NCI-H2081 treated with DMSO at 0.1 percent for 48 hours (cell line): Measurements from ENCODE around the gene KXD1.
A peak's percentile ranks its signal among the peaks of the same experiment; 100 is the strongest.
"Not testable (repeated sequence)": the region's sequence is repeated elsewhere in the genome, so short reads cannot be mapped to it uniquely, and the experiment has no call there.

Experiments
- DNase-seq: peaks from one replicate; lab custom pipeline; 2025; lab: John Stamatoyannopoulos, UW

KXD1 gene

DNA sequence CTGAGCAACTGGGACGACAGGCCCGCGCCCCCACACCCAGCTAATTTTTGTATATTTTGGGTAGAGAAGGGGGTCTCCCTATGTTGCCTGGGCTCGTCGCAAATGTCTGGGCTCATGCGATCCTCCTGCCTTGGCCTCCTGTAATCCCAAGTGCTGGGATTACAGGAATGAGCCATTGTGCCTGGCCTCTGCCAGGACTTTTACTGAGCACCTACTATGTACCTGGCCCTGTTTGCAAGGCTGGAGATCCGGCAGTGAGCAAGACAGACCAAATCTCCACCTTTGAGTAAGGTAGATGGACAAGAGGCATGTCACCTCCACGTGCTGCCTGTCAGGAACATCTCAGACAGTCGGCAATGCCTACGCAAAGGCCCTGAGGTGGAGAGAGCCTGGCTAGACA lies 21.2 kb upstream of the KXD1 start:
- DNase-seq, result no peak

DNA sequence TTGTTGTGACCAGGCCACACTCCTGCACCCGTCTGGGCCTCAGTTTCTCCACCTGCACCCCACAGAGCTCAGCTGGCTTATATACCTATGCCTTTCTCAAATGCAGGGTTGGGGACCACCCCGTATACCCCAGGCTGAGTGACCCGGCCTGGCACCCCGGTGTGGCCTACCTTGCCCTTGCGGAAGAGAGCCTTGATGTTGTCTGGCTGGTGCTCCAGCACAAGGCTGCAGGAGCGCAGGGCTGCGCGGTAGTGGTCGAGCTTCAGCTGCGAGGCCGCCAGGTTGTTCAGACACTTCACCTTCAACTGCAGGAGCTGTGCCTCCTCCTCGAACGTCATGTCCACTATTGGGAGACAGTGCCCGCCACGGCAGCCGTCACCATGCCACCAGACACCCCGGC lies 20.2 kb upstream of the KXD1 start:
- no peak for DNase-seq

DNA sequence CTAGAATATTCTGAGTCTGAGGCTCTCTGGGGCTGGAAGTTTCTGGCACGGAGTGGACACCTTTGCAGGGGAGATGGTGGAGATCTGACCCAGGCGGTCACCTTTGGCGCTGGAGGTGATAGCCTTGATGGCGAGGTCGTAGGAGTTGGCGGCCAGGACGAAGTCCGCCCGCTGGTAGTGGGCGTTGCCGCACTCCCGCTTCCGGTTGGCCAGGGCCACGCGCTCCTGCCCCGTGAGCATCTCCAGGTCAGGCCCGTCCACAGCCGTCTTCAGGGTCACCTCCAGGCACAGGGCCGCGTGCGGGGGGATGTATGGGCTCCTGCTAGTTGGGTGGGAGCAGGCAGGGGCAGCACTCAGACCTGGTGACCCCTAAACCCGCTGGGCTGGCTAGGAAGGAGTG lies 19.6 kb upstream of the KXD1 start:
- no peak for DNase-seq

DNA sequence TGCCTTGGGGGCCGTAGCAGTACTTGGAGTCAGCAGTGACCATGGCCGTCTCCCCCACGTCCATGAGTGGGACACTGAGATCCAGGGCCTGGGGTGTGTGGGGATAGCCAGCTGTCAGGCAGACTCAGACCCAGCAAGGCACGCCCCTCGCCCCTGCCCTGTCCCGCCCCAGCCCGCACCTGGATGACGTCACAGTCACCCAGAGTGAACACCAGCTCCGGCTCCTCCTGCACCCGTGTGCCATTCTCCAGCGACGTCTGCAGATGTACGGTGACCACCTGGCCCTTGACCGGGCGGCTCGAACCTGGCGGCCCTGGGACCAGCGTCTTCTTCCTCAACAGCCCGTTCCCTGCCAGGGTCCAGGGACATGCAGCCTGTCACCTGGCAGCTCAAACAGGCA lies 18.3 kb upstream of the KXD1 start:
- DNase-seq, result no peak

DNA sequence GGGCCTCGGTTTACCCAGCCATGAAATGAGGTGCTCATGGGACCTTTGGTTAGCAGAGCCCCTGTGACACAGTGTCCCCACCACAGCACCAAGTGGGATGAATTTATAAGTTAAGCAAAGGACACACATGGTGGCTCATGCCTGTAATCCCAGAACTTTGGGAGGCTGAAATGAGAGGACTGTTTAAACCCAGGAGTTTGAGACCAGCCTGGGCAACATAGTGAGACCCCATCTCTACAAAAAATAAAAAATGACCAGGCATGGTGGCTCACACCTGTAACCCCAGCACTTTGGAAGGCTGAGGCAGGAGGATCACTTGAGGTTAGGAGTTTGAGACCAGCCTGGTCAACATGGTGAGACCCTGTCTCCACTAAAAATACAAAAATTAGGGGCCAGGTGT lies 17.5 kb upstream of the KXD1 start:
- DNase-seq, result not testable (repeated sequence)

DNA sequence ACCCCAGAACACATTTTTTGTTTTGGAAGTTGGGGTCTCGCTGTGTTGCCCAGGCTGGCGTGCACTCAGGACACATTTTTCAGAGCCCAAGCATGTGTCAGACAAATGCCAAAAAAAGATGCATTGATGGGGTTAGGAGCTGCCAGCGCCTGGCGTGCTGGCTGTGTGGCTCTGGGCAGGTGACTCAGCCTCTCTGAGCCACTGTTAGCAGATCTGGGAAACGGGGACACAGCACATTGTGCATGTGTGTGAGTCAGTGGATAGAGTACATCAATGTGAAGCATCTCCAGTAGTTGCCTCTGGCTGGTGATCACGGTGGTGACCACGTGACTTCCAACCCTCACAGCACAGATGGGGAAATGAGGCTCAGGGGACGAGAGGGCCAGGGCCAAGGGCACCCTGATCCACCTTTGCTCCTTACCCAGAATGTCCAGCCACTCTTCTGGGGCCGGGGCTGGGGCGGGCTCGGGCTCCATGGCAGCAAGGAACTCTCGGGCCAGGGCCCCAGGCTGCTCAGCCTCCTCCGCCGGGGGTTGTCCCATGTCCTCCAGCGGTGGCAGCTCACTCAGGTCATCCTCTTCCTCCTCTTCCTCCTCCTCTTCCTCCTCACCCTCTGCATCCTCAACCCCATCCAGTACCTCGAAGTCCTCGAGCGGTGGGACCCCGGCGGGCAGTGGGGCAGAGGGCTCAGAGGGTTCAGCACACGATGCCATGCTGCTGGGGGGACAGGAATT lies 16.2 kb upstream of the KXD1 start:
- DNase-seq, result no peak

DNA sequence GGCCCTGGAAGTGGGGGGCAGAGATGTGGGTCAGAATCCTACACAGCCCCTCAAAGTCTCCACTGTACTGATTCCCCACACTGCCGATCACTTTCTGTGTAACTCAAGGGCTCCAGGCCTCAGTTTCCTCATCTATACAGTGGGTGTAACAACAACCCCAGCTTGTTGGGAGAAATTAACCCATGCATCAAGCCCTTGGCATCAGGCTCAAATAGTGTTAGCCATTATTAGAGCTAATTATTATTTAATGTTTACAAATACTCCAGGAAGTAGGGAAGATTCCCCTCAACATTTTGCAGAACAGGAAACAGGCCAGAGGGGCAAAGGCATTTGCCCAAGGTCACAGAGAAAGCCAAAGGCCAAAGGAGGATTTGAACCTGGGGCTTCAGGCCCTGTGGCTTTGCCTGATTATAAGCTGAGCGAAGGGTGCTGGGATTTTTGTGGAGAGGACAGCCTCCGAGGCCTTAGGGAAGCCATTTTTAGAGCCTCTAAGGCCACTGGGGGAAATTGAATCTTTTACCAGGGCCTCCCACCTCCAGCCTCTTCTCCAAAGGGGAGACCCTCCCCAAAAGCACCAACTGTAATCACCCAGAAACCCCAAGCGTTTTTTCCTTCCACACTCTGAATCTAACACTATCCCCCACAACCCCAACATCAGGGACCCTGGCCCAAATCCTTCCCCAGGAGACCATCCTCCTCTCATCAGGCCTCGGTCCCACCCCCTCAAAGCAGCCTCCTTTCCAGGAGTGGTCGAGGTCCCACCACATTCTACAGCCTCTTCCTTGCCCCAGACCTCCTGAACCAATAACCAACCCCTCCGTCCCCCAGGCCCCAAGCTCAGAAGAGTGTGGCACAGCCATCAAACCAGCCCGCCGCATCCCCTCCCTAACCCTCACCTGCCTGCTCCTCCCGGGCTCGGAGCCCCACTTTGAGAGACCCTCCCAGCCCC lies 15.4 kb upstream of the KXD1 start:
- DNase-seq, result no peak

DNA sequence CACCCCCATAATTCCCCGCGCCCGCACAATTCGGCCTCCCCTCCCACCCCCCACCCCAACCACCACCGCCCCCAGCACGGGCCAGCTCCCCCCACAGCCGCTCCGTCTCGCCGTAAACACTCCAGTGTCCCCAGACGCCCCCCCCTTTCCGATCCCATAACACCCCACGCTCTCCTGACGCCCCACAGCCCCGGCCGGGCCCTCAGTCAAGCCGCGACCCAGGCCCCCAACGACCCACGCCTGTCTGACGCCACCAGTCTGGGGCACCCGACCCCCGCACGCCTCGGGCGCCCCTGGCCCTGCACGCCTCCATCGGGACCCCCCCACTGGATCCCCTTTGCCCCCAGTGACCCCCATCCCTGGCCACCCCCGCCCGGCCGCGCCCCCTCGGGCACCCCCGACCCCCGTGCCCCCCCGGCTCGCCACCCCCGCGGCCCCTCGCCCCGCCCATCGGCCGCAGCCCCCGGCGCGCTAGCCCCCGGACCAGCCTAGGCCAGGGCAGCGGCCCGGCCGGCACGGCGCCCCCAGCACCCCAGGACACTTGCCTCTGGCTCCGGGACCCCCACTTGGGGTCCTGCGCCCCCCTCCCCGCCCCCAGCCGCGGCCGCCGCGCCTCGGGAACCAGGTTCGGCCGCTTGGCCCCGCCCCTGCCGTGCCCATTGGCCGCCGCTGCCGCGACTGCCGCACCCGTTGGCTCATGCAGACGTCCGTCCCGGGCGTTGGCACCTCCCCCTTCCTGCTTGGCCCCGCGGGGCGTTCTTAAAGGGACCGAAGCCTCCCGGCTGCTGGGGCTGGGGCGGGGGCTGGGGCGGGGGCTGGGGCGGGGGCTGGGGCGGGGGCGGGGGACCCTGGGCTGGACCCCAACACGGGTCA lies 14.5 kb upstream of the KXD1 start, which contains the start of gene FKBP8:
TSS of gene FKBP8 (minus strand) at position 633 of the 873 bp plus-strand sequence. CDS start 1,603 bp downstream, outside the sequence.
- peak; percentile 43 for DNase-seq

DNA sequence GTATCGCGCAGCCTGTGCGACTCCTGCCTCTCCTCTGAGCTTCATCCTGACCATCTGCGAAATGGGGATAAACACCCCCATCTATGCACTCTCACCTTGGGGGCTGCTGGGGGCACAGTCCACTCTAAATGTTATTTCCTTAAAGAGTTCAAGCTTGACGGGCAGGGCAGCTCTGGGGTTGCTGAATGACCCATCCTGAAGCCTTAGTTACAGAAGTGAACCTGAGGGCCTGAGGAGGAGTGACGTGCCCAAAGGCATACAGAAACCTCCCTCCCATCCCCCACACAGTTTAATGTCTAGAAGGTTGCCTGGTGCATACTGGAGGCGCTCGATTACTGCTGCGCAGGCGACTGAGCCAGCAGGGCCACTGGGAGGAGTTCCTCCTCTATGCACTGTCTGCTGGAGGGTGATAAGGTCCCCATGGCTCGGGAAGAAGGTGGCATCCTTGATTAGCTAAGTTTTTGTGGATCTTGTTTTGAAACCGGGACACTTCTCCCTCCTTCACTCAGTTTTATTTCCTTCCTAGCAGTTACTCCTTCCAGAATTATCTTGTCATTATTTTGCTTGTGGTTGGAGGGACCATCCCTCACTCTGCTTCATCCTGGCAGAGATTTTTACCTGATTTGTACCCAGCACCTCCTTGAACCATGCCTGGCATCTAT lies 13.7 kb upstream of the KXD1 start:
- DNase-seq, result no peak

DNA sequence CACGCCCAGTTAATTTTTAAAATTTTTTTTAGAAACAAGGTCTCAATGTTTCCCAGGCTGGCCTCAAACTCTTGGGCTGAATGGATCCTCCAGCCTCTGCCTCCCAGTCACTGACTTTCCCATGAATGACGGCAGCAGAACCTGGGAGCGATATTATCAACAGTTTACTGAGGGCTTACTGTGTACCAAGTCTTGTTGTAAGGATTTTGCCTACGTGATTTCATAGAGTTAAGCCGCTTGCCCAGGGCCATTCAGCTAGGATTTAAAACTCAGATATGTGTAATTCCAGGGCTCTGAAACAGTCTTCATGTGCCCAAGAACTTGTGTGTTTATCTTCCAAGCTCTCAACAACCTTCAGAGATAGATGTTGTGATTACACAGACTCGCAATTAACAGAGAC lies 6.0 kb upstream of the KXD1 start:
- DNase-seq, result no peak

DNA sequence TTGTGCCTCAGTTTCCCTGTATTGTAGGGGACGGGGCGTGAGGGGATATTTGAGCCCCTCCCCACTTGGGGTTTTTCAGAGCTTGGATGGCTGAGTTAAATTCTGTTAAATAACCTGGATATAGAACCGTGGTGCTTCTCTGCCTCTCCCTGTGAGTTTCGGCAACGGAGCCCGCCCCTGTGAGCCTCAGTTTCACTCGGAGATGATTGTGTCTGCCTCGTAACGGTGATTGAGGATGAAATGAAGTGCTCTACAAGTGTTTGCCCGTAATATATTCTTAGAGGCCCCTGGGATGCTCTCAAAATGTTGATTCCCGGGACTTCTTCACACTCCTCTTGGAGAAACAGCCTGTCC lies 509 bp downstream of the KXD1 start:
- DNase-seq, result no peak

DNA sequence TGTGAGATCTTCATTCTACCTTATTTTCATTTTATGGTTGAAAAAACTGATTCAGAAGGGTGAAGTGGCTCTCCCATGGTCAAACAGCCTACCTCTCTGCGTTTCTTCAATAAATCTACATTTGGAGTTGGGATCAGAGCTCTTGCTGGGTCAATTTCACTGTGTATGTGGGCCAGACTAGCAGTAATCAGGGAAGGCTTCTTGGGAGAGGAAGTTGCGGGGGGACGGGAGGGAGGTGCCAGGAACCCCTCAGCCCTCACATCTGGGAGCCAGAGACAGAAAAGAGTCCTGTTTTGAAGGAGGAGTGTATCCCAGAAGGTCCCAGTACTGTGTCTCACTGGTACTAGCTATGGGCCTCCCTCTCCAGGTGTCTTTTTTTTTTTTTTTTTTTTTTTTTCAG lies 934 bp downstream of the KXD1 start:
- DNase-seq, result no peak

DNA sequence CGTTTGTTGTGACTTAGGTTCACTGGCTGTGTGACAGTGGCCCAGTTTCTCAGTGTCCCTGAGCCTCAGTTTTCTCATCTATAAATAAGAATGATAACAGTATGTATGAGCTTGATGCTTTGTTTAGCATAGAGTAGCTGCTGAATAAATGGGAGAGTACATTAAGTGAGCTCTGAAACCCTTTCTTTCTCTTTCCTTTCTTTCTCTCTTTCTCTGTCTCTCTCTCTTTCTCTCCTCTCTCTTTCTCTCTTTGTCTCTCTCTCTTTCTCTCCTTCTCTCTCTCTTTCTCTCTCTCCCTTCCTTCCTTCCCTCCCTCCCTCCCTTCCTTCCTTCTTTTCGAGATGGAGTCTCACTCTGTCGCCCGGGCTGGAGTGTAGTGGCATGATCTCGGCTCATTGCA lies 2.0 kb downstream of the KXD1 start:
- DNase-seq, result no peak

DNA sequence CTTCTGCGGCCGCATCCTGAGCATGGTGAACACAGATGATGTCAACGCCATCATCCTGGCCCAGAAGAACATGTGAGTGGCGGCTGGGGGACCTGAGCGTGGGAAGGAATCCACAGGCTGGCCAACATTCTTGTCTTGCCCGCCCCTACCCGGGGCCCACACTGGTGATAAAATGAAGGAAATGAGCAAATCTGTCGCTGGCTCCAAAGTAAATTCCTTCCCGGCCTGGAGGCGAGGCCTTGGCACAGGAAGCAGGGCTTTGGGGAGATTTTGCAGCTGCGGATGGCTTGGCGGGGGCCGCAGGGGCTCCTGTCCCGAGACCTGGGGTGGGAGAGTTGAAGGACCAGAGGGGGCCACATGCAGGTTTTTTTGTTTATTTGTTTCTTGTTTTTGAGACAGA lies 4.4 kb downstream of the KXD1 start:
- DNase-seq, result no peak

DNA sequence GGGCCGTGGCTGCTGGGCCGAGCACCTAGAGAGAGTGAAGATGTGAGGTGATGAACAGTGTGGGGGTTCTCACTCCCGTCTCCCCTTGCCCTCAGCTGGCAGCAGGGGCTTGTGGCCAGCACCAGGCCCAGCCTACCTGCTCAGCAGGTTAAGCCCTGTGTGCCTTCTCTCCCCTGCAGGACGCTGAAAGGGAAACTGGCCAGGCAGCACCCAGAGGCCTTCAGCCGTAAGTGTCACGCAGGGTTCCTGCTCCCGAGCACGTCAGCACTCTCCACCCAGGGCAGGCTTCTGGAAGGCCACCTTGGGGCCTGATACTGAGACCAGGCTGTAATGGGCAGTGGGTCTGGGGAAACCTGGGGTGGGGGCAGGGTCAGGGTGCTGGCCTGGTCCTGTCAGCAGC lies 9.3 kb downstream of the KXD1 start:
- DNase-seq, result no peak

DNA sequence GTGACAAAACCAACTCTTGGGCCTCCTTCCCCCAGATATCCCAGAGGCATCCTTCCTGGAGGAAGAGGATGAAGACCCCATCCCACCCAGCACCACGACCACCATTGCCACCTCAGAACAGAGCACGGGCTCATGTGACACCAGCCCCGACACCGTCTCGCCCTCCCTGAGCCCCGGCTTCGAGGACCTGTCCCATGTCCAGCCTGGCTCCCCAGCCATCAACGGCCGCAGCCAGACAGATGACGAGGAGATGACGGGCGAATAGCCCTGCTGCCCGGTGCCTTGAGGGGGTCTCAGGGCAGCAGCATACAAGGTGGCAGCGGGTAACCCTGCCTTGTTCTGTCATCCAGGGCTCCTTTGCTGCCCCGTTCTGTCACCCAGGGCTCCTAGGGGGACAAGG lies 10.7 kb downstream of the KXD1 start:
- no peak for DNase-seq

DNA sequence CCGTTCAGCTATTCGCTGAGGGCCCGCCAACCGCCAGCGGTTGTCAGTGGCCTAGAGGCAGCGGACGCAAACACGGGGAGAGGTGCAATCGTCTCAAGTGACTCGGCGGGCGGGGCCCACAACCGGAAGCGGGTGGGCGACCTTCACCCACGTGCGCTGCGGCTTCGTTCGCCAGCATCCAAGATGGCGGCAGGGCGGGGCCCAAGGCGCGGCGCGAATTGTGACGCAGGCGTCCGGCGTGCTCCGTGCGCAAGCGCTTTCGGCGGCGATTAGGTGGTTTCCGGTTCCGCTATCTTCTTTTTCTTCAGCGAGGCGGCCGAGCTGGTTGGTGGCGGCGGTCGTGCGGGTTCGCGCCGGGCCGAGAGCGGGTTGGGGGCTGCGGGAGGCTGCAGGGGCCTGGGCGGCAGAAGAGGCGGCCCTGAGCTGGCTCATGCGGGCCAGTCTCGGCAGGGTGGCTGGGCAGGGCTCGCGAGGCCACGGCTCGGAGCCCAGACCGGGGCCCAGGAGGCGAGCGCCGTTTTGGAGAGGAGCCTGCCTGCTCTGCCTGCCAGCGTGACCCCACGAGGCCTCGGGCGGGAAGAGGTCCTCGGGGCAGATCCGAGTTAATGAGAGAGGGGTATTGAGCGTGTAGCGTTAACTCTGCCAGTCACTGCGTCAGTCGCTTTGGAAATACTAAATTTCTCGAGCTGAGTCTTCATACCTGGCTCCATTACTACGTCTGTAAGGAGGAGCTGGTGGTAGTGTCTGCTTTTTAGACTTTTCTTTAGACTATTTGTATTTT lies 14.1 kb downstream of the KXD1 start, which contains the start of gene UBA52:
TSS of gene UBA52 (plus strand) at position 294 of the 781 bp plus-strand sequence. CDS start 1,444 bp downstream, outside the sequence.
- DNase-seq, result peak; percentile 88

DNA sequence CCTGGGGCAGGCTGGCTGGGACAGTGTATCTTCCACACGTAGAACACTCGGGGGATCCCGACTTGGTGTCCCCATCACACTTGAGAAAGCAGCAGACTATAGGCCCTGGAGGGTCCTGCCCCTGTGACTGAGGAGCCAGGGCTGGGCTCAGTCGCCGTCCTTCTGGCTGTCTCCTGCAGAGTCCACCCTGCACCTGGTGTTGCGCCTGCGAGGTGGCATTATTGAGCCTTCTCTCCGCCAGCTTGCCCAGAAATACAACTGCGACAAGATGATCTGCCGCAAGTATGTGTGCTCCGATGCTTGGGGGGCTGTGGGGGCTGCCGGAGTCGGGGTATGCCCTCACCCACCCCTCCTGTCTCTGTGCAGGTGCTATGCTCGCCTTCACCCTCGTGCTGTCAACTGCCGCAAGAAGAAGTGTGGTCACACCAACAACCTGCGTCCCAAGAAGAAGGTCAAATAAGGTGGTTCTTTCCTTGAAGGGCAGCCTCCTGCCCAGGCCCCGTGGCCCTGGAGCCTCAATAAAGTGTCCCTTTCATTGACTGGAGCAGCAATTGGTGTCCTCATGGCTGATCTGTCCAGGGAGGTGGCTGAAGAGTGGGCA lies 17.1 kb downstream of the KXD1 start:
- no peak for DNase-seq

DNA sequence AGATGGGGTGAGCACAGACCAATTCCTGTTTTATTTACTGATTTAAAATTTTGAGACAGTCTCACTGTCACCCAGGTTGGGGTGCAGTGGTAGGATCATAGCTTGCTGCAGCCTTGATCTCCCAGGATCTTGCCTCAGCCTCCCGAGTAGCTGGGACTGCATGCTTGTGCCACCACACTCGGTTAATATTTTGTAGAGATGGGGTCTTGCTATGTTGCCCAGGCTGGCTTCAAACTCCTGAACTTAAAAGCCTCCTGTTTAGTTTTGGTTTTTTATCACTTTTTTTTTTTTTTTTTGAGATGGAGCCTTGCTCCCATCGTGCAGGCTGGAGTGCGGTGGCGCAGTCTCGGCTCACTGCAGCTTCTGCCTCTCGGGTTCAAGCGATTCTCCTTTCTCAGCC lies 18.7 kb downstream of the KXD1 start:
- no peak for DNase-seq

DNA sequence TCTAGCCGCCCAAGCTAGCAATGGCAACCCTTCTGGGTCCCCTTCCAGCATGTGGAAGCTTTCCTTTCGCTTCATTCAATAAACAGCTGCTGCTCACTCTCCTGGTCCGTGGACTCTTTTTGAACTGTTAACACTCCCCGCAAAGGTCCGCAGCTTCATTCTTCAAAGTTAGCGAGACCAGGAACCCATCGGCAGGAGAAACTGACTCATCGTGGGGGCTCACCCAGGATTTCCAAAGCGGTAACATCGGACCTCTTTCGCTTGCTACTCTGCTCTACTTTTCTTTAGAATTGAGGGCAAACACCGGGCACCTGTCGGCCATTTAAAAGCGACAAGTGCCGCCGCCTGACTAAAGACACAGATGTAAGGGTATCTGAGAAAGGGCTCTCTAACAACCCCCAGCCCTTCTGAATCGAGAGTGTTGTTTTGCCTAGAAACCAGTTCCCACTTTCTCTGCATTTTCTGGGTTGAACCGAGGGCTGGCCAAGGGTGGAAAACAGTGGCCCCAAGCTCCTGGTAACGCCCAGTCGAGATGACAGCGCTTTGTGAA lies 19.8 kb downstream of the KXD1 start:
- DNase-seq, result no peak
